ENCODE data around the gene COA8.

The COA8 gene

GRCh38 chr14:103526247-103526913 is 36.4 kb upstream of the COA8 start:
- DNase-seq (ENCODE audit: low spot score): no peak

GRCh38 chr14:103526914-103527248 is 35.9 kb upstream of the COA8 start:
- DNase-seq (ENCODE audit: low spot score): no peak

DNA sequence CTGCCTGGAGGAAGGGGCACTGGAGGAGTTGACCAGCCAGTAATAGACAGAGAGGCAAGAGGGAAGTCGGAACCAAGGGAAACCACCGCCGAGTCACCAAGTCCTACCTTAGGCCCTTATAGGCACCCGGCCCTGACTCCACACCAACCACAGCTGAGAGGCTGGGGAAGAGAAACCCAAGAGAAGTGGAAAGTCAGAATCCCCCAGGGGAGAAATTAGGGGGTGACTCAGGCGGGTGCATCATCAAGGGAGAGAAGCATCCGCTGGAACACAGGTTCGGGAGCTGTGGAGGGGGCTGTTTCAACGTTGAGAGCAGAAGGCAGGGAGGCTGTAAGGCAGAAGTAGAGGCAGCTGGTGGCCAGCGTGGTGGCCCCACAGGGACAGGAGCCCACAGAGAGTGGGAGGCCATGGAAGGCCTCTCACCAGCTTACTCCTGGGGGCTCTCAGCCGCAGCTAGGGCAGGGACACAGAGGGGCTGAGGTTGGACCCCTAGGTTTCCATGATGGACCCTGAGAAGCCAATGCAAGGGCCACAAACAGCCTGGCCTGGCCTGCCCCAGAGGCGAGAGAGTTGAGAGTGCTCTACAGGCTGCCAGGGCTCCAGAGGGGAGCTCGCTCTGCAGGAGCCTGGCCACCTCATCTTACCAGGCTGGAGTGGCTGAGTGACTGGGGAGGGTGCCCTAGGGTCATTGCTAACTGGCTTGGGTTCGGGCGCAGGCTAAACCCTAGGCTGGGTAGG is 35.2 kb upstream of the COA8 start:
- DNase-seq (ENCODE audit: low spot score): no peak

DNA sequence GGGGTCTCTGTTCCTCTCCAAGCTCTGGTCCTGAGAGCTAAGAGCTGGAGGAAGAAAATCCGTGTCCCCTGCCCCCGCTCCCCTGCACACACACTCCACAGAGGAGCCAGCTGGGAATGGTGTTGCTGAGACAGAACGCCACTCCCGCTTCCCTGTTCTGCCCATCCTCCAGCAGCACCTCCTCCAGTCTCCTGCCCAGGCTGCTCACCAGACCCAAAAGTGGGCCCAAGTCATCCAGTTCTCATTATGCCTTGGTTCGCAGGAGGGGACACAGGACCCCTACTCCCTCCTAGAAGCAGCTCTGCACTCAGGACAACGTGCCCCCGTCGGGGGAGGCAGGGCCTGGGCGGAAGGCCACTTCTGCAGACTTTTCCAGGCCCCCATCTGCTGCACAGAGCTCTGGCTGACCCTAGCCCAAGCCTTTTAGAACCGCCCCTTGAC is 34.6 kb upstream of the COA8 start:
- no peak for DNase-seq (ENCODE audit: low spot score)

GRCh38 chr14:103528587-103529382 is 34.0 kb upstream of the COA8 start, which contains the start of gene TRMT61A:
TRMT61A (plus strand) TSS chr14:103529196; CDS start chr14:103529979, 783 bp downstream.
- DNase-seq (ENCODE audit: low spot score): peak; percentile 89

GRCh38 chr14:103529383-103530365 is 33.1 kb upstream of the COA8 start:
- DNase-seq (ENCODE audit: low spot score): no peak

- no peak for DNase-seq (ENCODE audit: low spot score)
Measured at GRCh38 chr14:103530390-103530789, 32.4 kb upstream of the COA8 start.

DNA sequence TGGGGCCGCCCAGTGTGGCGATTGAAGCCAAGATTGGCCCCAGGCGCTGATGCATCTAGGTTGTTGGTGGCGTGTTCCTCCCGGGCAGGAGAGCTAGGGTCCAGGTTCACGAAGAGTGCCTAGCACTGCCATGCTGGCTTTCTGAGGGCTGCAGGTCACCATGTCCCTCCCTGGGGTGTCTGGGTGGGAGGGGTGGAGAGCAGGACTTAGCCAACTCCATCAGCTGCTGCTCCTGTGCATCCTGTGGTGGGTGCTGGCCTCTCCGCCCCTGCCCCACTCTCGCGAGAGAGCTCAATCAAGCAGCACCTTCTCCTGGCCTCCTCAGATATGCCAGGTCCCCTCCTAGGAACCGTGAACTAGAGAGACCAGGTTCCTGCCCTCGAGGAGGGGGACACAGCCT is 31.9 kb upstream of the COA8 start:
- DNase-seq (ENCODE audit: low spot score): no peak

- DNase-seq (ENCODE audit: low spot score): no peak
Measured at GRCh38 chr14:103531421-103532215, 31.1 kb upstream of the COA8 start.

DNA sequence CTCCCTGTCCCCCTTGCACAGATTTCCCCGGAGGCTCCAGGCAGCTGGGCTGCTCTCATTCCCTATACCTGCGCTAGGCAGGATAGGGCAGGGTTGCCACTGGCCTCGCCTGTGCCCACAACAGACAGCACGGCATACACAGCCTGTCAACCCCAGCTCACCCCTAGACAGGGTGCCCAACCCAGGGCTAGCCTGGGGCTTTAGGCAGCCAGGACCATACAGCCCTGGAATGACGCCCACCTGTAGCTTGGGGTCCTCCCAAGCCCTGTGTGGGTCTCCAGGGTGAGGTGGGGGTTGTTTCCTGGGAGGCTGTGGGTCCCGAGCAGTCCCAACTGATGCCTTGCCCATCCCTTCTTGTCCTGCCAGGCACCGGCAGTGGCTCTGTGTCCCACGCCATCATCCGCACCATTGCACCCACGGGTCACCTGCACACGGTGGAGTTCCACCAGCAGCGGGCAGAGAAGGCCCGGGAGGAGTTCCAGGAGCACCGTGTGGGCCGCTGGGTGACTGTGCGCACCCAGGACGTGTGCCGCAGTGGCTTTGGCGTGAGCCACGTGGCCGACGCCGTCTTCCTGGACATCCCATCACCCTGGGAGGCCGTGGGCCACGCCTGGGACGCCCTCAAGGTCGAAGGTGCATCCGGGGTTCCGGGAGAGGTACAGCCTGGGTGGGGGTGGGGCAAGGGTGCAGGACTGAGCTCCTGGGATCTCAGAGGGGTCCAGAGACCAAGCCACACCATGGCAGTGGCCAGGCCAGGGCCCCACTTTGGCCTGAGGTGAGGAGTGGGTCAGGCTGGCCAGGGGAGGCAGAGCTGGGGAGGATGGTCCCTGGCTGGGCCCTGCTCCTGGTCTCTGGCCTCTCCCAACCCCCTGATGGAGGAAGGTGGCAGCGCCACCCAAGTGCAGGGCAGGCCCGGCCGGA is 30.3 kb upstream of the COA8 start:
- no peak for DNase-seq (ENCODE audit: low spot score)

DNA sequence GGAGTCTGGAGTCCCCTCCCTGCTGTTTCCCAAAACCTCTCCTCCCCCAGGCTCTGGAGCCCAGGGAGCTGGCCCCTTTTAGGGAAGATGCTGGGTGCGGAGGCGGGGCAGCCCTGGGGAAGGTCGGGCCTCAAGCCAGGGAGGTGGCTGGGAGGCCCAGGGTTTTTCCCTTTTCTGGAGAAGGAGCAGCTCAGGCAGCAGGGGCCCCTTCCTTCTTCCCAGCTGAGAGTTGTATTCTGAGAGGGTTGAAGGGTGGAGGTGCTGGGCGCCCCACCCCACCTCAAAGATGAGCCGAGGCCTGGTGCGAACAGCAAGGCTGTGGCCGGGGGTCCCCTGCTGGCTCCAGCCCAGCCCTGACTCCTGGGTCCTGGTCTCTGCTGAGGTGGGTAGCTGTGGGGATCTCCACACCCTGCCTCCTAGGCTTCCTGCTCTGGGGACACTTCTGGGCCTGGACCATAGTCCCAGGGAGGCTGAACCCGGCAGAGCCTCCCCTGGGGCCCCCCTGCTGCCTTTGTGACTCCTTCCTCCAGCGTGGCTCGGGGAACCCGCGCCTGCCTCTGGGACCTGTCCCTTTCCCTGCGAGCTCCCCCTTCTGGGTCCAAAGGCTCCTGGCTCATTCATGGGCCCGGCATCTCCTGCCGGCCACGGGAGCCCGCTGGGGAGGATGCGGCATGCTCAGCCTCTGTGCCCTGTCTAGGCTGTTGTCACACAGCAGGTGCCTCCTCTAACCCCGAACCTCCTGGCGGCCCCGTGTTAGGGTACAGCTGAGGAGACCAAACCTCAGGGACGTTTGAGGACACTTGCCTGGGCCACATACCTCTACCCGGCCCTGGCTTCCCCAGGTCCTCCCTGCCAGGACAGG is 29.4 kb upstream of the COA8 start:
- no peak for DNase-seq (ENCODE audit: low spot score)

DNA sequence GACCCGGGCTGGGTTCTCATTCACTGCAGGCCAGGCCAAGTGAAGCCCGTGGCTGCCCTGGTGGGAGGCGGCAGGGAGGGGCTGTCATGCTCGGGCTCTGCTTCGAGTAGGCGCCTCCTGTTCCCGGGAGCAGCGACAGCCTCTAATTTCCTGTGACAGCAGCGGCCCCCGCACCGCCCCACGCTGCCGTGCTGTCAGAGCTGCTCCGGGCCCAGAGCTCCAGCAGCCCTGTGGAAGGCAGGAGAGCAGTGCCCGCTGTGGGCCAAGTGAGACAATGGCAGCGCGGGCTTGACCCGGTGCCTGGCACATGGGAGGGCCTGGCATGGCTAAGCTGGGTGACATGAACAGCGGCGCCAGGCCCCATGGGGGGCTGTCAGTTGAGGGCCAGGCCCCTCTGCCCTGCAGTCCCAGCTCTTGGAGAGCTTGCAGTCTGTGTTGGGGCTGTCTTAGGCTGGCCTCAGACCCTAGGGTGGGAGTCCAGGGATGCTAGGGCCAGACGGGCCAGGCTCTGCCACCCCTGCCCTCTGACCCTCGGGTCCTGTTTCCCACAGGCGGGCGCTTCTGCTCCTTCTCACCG is 28.7 kb upstream of the COA8 start:
- DNase-seq (ENCODE audit: low spot score): no peak

DNA sequence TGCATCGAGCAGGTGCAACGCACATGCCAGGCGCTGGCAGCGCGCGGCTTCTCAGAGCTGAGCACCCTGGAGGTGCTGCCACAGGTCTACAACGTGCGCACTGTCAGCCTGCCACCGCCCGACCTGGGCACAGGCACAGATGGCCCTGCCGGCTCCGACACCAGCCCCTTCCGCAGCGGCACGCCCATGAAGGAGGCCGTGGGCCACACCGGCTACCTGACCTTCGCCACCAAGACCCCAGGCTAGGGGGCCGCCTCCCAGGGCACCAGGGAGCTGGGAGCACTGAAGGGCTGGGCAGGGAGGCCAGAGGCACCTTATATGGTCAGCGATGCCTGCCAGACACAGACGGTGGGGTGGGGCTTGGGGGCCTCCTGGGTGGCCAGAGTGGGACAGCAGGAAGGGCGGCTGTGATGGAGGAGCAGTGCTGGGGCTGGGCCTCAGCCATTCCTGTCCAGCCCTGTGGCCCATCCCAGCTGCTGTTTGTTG is 28.1 kb upstream of the COA8 start:
- DNase-seq (ENCODE audit: low spot score): no peak

DNA sequence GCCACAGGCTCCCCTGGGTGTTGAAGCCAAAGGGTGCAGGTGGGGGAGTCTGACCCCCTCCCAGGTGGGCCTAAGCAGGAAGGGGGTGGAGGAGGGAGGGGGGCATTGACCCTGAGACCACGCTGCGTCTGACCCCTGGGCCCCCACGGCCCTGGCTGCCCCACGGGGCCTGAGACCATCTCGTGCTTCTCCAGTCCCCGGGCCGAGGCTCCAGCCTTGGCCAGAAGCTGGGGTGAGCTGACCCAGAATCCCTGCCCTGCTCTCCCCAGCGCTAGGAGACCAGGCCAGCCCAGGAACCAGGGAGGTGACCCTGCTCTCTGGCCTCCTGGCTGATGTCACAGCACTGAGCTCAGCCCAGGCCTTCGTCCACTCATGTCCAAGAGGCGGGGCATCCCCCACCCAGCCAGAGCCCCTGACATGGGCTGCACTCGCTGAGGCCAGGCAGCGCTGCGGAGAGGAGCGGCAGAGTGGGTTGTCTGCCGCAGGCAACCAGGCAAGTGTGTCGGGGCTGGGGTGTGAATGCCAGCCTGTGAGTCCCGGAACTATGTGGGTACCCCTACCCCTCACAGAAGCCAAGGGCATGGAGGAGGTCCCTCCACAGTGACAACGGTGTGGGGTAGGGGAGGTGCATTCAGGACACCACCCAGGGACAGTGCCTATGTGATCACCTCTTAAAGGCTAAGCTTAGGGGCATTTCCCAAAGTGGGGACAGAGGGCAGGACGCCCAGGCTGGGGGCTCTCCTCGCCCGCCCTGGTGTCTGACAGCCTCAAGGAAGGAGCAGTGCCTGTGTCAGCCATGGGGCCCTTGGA is 27.5 kb upstream of the COA8 start:
- no peak for DNase-seq (ENCODE audit: low spot score)

DNA sequence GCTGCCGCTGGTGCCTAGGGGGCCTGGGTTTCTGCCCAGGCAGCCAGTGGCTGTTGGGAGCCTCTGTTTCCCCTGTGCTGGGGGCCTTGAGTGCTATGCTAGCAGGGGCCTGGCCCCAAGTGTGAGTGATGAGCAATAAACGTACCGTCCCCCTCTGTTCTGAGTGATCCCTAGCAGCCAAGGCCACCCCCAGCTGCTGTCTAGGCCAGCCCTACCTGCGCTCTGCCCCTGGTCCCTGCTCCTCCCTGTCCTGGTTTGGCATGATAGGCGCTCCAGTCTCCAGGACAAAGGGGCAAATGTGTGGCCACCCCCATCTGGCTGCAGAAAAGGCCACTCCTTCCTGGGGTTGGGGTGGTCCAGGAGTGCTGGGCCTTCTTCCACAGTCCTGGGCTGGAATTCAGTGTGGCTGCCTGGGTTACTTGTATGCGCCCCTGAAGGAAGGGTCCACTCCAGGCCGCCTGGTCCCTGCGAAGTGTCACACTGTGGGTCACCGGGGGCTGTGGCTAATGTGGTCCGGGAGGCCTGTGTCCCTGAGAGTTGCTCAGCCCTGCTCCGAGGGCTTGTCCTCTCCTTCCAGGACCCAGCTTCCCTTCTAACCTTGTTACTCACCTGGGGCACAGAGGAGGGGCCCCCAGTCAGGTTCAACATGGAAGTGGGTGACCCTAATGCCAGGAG is 26.7 kb upstream of the COA8 start:
- no peak for DNase-seq (ENCODE audit: low spot score)

DNA sequence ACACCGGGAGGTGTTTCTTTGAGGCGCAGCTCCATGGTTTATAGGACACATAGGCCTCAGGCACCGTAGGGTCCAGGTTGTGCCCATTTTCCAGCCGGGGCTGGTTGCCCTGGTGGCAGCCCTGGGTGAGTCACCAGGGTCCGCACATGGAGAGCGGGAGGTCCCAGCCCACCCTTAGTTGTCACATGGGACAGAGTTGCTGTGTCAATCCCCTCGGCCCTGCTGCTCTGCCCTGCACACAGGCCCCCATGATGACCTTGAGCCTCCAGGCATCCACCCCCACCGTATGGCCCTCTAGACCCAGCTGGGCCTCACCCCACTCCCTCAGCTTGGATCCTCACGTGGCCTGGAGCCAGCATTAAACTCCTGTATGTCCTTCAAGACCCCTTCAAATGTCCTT is 26.1 kb upstream of the COA8 start:
- no peak for DNase-seq (ENCODE audit: low spot score)

Data from pons (tissue), 1 donor.